ENCODE measurements around the gene ARL15.
"Not testable (repeated sequence)": the region's sequence is repeated elsewhere in the genome, so short reads cannot be mapped to it uniquely, and the experiment has no call there.

The ARL15 gene

DNA sequence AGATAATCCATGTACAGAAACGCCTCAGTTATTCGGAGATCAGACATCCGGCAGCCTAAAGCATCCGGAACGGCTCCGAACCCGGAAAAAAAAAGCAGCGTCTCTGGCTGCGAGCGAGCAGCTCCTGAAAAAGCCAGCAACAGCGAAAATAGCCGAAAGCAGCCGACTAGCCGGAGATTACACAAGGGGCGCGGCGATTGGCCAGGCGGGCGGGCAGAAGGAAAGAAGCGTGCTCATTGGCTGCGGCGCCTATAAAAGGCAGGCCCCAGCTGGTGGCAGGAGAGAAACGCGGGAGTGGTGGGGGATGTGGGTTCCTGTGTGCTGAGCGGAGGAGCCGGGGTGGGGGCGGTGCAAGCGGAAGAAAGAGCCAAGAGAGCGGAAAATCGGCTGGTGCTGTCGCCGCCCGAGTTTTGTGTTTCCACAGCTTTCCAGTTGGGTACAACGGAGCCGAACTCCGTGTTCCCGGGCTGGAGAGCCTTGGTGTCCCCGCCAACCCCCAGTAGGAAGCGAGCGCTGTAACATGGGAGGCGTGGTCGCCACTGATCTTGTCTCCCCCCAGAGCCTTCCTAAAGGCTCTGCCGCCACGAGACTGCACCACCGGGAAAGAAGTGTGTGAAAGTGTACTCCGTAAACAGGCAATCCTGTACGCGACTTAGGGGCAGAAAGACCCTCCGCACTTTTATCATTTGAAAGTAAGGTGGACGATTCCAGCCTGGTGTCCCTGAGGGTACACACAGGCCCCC is at the start of gene ARL15:
TSS of gene ARL15 (minus strand) at position 141 of the 743 bp plus-strand sequence.
- DNase-seq (ENCODE audit: low spot score): peak; percentile 97

DNA sequence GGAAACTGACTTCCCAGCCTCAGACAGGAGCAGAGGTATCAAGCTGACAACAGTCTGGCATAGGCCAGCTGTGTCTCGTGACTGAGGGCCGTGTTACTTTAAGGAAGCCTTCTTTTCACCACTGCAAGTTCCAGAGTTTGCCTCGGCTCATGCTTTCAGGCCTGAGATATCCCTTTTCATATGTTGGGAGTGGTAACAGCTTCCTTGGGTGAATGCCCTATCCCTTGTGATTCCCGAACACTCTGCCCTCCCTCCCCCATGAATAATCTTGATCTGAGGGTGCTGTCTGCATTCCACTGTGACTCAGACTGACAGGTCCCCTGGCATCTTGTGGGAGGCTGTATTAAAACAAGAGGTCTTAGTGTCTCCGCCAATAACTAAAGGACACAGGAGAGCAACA is 49.7 kb upstream of the ARL15 start:
- no peak for DNase-seq (ENCODE audit: low spot score)

DNA sequence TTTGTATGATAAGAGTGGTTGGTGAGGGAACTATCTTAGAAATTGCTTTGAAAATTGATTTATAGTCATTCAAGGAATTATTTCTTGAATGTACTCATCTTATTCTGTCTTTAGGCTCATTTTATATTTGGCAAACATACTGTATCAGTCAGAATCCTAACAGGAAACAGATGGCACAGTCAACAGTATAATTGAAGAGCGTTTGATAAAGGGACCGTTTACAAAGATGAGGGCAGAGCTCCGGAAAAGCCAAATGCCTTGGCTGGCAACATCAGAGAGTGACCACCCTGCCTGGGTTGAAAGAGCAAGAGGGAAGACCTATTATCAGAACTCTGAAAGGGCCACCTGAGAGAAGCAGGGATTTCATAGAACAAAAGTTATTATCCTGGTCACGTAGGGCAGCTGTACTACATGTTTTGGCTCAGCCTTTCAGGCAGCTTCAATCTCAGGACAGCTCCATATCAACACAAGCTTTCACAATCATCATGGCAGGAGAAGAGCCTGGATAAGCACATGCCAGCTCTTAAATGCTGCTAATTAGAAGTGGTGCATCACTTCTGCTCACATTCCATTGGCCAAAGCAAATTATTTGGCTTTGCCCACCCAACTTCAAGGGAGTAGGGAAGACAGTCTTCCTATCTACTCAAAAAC is 47.2 kb upstream of the ARL15 start:
- no peak for DNase-seq (ENCODE audit: low spot score)

DNA sequence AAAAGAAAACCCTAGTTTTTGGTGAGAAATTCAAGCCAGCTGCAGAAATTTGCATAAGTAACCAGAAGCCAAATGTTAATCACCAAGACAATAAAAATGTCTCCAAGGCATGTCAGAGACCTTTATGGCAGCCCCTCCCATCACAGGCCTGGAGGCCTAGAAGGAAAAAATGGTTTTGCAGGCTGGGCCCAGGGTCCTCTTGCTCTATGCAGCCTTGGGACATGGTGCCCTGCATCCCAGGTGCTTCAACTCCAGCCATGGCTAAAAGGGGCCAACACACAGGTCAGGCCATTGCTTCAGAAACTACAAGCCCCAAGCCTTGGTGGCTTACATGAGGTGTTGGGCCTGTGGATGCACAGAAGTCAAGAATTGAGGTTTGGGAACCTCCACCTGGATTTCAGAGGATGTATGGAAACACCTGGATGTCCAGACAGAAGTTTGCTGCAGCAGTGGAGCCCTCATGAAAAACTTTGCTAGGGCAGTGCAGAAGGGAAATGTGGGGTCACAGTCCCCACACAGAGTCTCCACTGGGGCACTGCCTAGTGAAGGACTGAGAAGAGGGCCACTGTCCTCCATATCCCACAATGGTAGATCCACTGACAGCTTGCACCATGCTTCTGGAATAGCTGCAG is 43.7 kb upstream of the ARL15 start:
- not testable (repeated sequence) for DNase-seq (ENCODE audit: low spot score)

DNA sequence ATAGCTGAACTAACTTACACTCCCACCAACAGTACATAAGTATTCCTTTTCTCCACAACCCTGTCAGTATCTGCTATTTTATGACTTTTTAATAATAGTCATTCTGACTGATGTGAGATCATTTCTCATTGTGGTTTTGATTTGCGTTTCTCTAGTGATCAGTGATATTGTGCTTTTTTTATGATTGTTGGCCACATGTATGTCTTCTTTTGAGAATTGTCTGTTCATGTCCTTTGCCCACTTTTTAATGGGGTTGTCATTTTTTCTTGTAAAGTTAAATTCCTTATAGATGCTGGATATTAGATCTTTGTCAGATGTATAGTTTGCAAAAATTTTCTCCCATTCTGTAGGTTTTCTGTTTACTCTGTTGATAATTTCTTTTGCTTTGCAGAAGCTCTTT is 42.2 kb upstream of the ARL15 start:
- not testable (repeated sequence) for DNase-seq (ENCODE audit: low spot score)

DNA sequence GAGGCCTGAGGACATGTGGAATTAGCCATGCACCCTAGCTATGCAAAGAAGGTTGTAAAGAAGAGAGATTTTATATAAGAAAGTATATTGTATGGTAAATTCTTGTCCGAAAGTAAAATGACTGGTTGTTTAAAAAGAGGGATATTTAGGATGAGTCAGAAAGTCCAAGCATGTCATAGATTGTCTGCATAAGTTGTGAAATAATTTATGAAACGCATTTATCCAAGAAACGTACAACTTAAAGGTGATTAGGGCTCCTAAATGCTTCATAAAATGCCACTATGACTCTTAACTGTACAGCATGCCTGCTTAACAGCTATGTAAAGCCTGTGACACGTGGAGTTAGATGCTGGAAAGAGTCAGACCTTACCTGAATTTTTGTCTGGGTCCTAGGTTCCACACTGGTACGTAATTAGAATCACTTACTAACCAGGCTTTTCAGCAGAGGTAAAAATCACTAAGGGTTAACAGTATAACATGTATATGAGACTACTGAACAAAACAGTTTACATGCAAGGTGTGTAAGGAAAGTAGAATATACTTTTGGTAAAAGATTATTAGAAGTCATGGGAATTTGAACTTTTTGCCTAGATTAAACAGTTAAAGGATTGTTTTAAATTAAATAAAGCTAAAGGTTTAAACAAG is 37.0 kb upstream of the ARL15 start:
- DNase-seq (ENCODE audit: low spot score): no peak

DNA sequence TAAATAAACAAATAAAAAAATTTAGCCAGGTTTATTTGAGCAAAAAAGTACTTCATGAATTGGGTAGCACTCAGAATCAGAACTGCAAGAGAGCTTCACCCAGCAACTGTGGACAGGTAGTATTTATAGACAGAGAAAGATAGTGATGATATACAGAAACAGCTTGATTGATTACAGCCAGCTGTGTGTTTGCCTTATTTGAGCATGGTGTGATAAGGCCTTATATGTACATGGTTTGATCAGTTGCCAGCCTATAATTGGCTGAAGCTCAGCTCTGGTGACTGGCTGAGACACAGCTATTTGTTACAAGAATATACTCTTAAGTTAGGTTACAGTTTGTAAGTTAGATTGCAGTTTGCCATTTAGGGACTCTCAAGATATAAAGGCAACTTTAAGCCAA is 34.3 kb upstream of the ARL15 start:
- DNase-seq (ENCODE audit: low spot score): no peak

DNA sequence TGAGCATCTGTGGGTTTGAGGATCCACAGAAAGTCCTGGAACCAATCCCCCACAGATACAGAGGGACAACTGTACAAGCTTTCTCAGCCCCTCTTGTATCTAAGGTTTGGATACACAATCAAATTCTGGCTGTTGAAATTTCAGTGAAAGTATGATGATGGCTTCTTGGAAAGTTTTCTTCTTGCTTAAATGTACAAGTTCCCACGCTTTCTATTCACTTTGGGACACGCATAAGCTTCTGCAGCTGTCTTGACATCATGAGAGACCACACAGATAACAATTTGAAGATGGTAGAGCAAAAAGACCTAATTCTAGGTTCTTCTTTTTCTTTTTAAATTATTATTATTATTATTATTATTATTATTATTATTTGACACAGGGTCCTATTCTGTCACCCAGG is 31.6 kb upstream of the ARL15 start:
- DNase-seq (ENCODE audit: low spot score): no peak

DNA sequence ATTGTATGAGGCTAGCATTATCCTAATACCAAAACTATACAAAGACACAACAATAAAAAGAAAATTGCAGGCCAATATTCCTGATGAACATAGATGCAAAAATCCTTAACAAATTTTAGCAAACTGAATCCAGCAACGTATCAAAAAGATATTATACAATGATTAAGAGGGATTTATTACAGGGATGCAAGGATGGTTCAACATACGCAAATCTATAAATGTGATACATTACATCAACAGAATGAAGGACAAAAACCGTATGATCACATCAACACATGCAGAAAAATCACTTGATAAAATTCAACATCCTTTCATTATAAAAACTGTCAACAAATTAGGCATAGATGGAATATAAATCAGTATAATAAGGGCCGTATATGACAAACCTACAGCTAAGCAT is 27.1 kb upstream of the ARL15 start:
- DNase-seq (ENCODE audit: low spot score): no peak

DNA sequence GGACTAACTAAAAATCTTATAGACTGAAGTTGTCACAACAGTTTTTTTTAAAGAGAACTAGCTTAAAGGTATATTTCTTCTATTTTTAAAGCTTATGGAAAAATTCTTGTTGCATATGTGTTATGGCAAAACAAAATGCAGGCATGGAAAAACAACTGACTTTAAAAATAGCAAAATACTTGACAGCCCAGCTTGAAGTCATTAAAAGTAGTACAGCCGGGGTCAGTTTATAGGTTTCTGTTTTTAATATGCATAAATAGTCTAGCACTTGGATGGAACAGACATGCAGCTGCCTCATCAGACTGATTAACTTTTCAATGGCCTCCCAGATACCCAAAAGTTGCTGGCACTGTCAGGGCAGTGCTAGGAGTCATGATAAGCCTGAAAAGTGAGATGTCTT is 22.3 kb upstream of the ARL15 start:
- no peak for DNase-seq (ENCODE audit: low spot score)

DNA sequence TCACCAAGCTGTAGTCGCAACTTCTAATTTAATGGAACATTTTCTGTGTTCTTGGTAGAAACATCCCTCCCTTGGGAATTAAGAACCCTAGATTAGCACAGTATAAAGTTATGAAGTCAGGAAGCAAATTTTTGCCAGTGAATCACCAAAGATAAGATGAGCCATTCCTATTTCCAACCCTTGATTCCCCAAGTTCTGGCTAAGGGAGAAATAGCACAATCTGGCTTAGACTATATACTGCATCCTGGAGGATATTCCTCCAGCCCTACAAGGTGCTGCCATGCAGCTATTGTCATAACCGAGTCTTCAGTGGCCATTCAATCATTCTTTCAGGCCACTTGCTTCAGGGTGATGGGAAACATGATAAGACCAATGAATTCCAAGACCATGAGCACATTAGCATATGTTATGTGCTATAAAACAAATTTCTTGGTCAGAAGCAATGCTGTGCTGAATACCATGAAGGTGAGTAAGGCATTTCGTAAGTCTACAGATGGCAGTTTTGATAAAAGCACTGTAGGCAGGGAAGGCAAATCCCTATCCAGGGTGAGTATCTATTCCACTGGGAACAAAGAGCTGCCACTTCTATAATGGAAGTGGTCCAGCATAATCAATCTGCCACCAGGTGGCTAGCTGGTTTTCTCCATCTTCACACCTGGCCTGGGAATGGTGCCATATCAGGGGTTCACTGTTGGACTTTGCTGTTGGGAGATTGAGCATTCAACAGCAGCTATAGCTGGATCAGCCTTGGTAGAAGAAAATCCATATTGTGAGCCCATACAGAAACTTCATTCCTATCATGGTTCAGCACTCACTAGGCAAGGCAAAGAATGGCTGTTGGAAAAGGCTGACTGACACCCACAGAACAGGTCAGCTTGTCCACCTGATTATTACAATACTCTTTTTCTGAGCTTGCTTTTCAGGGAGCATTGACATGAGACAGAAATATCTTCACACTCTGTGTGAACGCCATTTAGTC is 19.6 kb upstream of the ARL15 start:
- no peak for DNase-seq (ENCODE audit: low spot score)

DNA sequence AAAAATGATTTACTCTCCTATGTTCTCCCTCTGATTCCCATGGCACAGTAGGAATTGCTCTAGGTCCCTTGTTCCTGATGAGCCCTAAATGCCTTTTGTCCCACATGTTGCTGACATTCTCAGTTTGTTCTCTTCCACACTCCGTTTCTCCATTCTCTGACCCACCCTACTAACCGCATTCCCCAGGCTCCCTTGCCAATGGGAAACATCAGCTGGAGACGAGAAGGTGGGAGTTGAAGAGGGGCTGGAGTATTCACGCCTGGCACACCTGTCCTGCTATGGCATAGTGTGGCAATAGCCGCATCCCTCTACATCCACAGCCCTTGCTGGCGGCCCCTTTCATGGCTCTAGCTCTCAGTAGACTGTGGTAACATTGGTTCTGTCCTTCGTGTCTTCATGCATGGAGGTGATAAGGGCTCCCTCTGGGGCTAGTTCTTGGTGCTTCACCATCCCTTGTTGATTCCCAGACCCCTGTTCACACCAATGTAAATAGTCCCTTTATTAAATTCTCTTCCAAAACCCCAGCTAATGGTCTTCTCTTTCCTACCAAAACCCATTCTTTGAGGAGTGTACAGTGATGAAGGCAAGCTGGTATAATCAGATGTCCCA is 16.4 kb upstream of the ARL15 start:
- DNase-seq (ENCODE audit: low spot score): no peak

DNA sequence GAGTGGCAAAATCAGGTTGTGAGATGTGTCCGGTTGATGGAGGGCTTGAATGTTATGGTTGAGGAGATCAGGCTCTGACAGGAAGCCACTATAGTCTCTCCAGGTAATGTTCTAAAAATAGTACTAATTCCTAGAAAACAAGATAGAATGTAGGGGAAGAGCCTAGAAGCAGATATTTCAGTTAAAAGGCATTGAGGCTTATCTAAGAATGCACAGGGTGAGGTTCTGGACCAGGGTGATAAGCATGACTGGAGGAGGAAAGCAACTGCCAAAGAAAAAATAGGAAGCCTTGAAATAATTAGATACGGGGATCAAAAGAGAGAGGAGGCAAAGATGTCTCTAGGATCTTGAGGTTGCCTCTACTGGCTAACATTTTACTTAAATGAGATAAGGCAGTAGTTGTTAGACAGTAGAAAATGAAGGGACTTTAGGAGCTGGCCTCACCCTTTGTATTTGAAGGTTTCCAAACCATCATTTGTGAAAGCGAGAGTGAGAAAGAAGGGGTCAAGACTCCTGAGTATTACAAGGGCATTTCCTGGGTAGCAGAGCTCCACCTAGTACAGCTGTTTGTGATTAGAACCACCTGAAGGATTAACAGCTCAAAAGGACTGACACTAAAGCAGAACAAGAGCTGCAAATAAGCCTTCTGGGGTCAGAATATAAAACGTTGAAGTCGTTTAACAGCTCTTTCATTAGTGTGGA is 15.4 kb upstream of the ARL15 start:
- no peak for DNase-seq (ENCODE audit: low spot score)

DNA sequence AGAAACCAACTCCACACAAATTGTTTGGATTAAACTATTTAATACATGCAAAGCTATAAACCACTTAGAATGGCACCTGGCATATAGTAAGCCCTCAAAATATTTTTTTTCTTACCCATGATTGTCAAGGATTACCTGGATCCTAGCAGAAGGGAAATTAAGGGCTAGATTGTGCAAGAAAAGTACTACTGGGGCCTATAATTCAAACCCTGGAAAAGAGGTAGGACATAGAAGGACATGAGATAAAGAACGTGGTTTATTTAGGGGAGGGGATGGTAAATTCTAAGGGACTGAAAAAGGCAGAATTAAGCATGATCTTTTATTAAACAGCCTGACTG is 14.9 kb upstream of the ARL15 start:
- no peak for DNase-seq (ENCODE audit: low spot score)

DNA sequence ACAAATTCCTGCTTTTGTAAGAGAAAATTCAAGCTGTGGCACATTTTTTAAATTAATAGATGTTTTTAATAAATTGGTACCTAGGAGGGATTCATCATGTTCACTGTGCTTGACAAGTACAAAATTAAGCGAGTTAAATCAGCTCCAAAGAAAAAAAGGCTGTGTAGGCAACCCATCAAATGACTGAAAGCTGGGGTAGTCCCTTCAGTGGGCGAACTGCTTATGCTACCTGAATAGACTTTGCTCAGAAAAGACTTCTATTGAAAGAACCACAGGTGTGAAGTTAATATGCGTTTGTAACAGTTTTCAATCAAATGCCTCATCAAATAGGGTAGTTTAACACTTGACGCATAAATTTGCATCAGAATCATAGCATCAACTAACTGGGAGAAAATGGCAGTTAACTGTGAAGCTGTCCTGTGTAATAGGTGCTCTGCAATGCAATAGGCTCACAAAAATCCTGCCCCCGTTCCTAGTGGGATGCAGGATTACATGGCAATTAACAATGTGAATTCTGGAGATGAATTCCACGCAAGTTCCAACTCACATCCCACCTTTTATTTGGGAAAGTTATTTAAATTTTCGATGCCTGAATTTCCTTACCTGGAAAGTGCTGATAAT is 14.4 kb upstream of the ARL15 start:
- no peak for DNase-seq (ENCODE audit: low spot score)

DNA sequence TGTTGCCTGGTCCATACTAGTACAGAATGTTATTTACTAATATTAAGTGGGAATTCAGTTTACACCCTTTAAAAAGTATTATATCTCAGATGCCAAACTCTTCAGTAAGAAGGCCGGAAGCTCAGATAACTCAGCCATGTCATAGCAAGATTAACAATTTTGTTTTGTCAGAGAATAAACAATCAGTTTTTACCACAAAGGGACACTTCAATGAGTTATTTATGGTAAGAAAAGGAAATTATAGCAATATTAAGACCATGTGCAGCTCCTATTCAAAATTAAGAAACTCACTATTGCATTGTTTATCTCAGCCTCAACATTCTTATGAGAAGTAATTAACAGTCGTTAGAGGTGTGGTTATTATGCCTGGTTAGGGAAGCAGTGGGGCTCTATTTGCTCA is 13.1 kb upstream of the ARL15 start:
- DNase-seq (ENCODE audit: low spot score): no peak

DNA sequence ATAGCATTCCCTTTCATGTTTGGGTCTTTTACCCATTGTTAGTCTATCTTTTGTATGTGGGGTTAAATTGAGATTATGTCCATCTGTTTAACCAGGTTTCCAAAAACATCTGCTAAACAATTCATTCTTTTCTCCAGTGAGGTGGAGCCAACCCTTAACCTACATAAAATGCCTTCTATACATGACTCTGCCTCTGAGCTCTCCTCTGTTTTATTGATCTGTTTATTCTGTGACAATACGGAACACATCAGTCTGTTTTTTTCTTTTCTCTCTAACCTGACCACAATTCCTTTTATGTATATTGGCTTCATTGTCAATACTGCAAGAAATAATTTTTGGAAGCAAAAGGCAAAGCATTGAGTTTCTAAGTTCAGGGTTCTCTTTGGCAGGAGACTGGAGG is 9.9 kb upstream of the ARL15 start:
- DNase-seq (ENCODE audit: low spot score): no peak

DNA sequence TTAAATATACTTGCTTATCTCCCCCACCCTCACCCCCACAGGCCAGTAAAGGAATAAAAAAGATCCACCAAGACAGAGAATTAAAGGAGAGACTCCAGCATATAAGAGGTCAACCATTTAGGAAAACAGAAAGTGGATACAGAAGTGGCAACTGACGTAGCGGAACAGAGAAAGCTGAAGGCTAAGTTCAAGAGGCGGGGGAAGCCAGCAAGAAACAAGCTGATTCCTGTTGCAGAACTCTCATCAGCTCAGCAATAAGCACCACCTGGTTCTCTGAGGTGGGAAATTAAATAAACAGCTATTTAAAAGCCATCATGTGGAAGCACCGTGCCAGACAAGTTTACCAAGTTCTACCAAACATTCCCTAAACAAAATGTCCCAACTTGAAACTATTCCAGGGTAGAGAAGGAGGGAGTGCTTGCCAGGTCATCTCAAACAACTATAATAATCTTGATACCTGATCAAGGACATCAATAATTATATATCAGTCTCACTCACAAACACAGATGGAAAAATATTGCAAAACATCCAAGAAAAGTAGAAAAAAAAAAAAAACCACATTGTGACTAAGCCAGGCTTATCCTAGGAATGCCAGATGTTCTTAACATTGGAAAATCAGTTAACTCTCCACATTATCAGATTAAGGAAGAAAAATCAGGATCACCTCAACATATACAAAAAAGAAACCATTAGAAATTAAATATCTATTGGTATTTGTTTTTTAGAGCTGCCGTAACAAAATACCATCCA is 7.3 kb upstream of the ARL15 start:
- DNase-seq (ENCODE audit: low spot score): no peak

DNA sequence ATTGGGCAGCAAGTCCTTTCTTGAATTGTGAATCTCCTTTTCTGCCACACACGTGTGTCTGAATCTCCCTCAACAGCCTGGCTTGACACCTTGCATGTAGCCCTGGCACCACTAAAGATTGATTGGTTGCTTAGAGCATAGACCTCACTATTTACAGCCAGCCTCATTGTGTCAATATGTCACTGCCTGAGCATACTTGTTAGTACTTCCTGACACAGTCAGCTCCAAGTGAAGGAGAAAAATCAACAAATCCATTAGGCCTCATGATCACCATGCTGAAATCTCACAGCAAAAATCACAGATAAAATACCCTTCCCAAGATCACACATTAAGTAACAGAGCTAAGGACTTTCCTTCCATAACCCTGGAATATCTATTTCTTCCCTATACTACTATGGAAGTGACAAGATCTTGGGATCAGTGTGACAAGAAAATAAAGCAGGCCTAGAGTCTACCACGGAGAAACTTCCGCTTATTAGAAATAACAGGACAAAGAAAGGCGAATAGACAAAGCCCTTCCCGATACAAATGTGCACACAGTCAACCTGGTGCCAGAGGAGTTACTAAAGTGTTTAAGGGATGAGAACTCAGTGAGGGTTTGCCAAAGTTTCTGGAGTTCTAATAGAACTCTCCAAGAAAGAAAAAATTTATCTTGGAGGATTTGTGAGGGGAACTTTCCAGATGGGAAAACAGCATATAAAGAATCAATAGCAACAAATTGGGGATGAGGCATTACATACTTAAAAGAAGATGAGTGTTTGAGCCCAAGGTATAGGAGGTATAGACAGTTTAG is 5.6 kb upstream of the ARL15 start:
- no peak for DNase-seq (ENCODE audit: low spot score)
